Nephron progenitor cell (in vitro differentiated cells): ENCODE measurements around the gene SPDYC.

Source experiments
- DNase-seq: peaks from one replicate; pipeline ENCODE4 v3.0.0; 2021
- H3K27ac Mint-ChIP-seq: 2 replicates; pipeline ENCODE4 v1.8.0; 2021; ENCODE audit warnings: mild to moderate bottlenecking, moderate library complexity, mixed read lengths
- H3K27me3 Mint-ChIP-seq: 2 replicates; pipeline ENCODE4 v1.8.0; 2021; ENCODE audit warnings: mild to moderate bottlenecking, low read depth, mixed read lengths; ENCODE audit not compliant: poor library complexity
- H3K36me3 Mint-ChIP-seq: 2 replicates; pipeline ENCODE4 v1.8.0; 2021; ENCODE audit warnings: low read depth, mixed read lengths
- H3K4me1 Mint-ChIP-seq: 2 replicates; pipeline ENCODE4 v1.8.0; 2021; ENCODE audit warnings: mixed read lengths
- H3K4me3 Mint-ChIP-seq: 2 replicates; pipeline ENCODE4 v1.8.0; 2021; ENCODE audit warnings: mild to moderate bottlenecking, moderate library complexity, mixed read lengths
- H3K9me3 Mint-ChIP-seq: 2 replicates; pipeline ENCODE4 v1.8.0; 2021; ENCODE audit warnings: mild to moderate bottlenecking, moderate library complexity, mixed read lengths
- CTCF ChIP-seq: fragments of 200-600 bp; sonication (generic); IDR thresholded peaks from 2 replicates; pipeline ENCODE4 v1.5.0; 2021; ENCODE audit warnings: antibody characterized with exemption

Gene SPDYC

DNA sequence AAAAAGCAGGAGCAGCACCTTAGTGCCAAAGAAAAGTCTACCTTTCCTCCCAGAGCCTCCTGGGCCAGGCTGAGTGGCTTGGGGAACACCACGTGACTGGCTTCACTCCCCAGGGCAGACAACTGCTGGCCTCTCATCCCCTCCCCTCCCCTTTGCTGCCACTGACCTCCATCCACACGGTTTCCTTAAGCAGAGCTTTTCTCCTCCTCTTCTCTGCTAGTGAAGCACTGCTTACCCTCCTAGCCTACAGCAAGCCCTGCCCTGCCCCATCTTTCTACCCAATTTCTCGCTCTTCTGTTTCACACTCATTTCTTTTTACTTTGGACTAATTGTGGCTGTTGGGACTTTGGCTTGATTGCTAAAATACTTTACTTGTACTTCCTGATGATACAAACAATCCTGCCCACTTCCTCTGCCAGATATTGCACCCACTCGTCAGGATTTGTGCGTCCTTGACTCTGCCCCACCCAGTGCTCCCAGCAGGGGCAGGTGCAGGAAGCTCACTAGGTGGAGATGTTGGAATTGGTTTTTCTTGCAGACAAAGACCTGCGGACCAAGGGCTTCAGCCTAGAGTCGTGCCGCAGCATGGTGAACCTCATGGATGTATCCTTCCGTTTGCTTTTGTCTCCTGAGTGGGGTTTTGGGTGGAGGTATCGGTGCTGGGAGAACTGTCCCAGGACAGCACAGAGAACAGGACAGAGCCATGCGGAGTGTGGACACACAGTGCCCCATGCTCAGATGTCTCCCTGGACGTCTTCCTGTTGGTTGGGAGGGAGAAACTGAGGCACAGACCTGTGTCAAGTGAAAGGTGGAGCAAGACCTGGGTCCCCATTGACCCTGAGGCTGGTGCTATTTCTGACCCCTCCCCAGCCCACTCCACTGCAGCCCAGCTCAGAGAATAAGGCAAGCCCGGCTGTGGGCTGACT lies 39.0 kb downstream of the SPDYC start:
- Mint-ChIP-seq H3K4me3 (no peak overlapping the region), H3K27me3 (no peaks in the 10 kb centered on the region), H3K27ac (peak overlapping the region; percentile 20), H3K4me1 (peaks cover 25% of the 10 kb centered on the region), H3K9me3 (no peaks in the 10 kb centered on the region), H3K36me3 (peaks cover 12% of the 10 kb centered on the region)
- no peak for DNase-seq
- TF ChIP-seq CTCF: no peak

DNA sequence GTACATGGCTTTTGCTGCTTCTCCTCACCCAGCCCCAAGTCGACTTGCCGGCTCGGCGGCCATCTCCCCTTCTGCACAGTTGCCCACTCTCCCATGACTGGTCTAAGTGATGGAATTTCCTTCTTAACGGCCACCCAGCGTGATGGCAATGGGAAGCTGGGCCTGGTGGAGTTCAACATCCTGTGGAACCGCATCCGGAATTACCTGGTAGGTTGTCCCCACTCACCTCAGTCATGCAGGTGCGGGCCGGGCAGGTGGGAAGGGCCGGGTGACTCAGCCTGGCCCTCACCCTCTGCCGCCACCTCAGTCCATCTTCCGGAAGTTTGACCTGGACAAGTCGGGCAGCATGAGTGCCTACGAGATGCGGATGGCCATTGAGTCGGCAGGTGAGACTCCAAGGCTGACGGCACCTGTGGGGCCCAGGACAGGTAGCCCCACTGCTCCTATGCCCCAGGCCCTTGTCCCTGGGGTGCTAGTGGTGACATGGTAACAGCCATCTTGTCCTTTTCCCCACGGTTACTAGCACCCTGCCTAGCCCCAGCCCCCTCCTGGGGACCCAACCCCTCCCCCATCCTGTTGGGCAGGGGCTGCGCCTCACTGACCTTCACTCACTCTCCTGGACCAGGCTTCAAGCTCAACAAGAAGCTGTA lies 39.8 kb downstream of the SPDYC start:
- H3K36me3 Mint-ChIP-seq: peaks cover 12% of the 10 kb centered on the region
- no peak overlapping the region for H3K27ac Mint-ChIP-seq
- no peaks in the 10 kb centered on the region for H3K27me3 Mint-ChIP-seq
- no peak for TF ChIP-seq CTCF
- DNase-seq: no peak
- peaks cover 28% of the 10 kb centered on the region for H3K4me1 Mint-ChIP-seq
- H3K4me3 Mint-ChIP-seq: no peak overlapping the region
- no peaks in the 10 kb centered on the region for H3K9me3 Mint-ChIP-seq

DNA sequence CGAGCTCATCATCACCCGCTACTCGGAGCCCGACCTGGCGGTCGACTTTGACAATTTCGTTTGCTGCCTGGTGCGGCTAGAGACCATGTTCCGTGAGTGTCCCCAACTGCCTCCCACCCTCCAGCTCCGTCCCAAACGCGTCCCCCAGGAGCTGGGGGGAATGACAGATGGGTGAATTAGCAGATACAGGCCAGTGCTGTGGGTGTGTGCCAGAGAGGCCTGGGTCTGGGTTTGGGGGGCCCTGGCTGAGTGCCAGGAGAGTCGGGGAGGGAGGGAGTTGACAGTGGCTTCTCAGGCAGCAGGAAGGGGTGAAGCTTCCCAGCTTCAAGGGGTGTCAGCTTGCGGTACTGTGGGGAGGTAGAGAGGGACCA lies 40.3 kb downstream of the SPDYC start:
- H3K36me3 Mint-ChIP-seq: peaks cover 12% of the 10 kb centered on the region
- no peak for DNase-seq
- no peaks in the 10 kb centered on the region for H3K27me3 Mint-ChIP-seq
- no peak overlapping the region for H3K27ac Mint-ChIP-seq
- no peak overlapping the region for H3K4me3 Mint-ChIP-seq
- no peak for TF ChIP-seq CTCF
- no peaks in the 10 kb centered on the region for H3K9me3 Mint-ChIP-seq
- H3K4me1 Mint-ChIP-seq: peaks cover 32% of the 10 kb centered on the region

- Mint-ChIP-seq H3K4me3 (no peak overlapping the region), H3K27me3 (peaks cover 2% of the 10 kb centered on the region), H3K27ac (no peak overlapping the region), H3K9me3 (no peaks in the 10 kb centered on the region), H3K36me3 (peaks cover 12% of the 10 kb centered on the region), H3K4me1 (peaks cover 36% of the 10 kb centered on the region)
- TF ChIP-seq CTCF: no peak
- no peak for DNase-seq
Observed at GRCh38 chr11:65210748-65211147, 40.7 kb downstream of the SPDYC start.

DNA sequence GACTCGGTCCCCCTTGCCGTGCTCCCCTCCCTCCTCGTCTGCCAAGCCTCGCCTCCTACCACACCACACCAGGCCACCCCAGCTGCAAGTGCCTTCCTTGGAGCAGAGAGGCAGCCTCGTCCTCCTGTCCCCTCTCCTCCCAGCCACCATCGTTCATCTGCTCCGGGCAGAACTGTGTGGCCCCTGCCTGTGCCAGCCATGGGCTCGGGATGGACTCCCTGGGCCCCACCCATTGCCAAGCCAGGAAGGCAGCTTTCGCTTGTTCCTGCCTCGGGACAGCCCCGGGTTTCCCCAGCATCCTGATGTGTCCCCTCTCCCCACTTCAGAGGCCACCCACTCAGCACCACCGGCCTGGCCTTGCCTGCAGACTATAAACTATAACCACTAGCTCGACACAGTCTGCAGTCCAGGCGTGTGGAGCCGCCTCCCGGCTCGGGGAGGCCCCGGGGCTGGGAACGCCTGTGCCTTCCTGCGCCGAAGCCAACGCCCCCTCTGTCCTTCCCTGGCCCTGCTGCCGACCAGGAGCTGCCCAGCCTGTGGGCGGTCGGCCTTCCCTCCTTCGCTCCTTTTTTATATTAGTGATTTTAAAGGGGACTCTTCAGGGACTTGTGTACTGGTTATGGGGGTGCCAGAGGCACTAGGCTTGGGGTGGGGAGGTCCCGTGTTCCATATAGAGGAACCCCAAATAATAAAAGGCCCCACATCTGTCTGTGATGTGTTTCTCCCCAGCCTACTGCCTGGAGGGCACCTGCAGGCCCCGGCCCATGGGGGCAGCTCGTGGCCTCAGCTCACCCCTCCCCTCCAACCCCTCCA lies 41.5 kb downstream of the SPDYC start:
- TF ChIP-seq CTCF: no peak
- Mint-ChIP-seq H3K27me3 (peaks cover 3% of the 10 kb centered on the region), H3K9me3 (no peaks in the 10 kb centered on the region), H3K36me3 (peaks cover 12% of the 10 kb centered on the region), H3K4me1 (peaks cover 38% of the 10 kb centered on the region), H3K4me3 (no peak overlapping the region), H3K27ac (peak overlapping the region; percentile 86)
- DNase-seq: no peak
